ENCODE measurements around the gene SLC38A11.

SLC38A11 gene

DNA sequence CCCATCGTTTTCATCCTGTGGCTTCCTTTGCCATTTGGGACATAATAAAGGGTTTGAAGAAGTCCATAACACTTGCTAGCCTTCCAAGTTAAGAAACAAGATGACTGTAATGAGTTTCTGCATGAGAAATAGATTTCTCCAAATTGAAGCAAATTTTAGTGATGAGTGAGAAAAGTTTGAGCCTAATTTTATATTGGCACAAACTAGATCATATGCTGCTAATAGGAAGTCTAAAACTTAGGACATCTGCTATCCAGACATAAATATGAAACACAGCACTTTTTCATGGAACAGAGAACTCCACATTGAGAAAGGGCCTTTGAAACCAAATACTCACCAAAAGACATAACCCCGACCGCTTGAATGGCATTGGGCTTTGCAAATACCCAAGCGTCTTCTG is 39.8 kb downstream of the SLC38A11 start:
- H3K23ac ChIP-seq (ENCODE audit: low read depth, low read length, poor library complexity) = no peak overlapping the region
- H3K14ac ChIP-seq (ENCODE audit: low read length) = no peak overlapping the region
- no peak overlapping the region for H3K4me2 ChIP-seq (ENCODE audit: insufficient read depth, low read length, poor library complexity, severe bottlenecking)
- DNase-seq (ENCODE audit: low spot score) = no peak
- WGBS, 2 donors (ENCODE audit: extremely low coverage in 2 of 2, insufficient read length in 2 of 2, insufficient replicate concordance in 1 of 2) = no CpG with 5 or more reads among the region's 4 CpGs
- H2AK5ac ChIP-seq (ENCODE audit: low read depth, low read length) = no peak overlapping the region
- H2BK120ac ChIP-seq (ENCODE audit: low read depth, low read length) = no peak overlapping the region
- H3K4me1 ChIP-seq (ENCODE audit: control insufficient read depth in 2 of 2, insufficient read depth in 1 of 2, low read depth in 1 of 2, low read length in 2 of 2) = peaks cover 0 to 5% of the 10 kb centered on the region in 2 donors
- no peak overlapping the region for H4K91ac ChIP-seq (ENCODE audit: low read depth, low read length, poor library complexity)
- no peak overlapping the region for H2BK15ac ChIP-seq (ENCODE audit: low read length)
- no peak overlapping the region for H2BK12ac ChIP-seq (ENCODE audit: low read length)
- no peak overlapping the region for H3K27ac ChIP-seq (replicated peaks; ENCODE audit: low read length)
- H3K4me3 ChIP-seq (ENCODE audit: low read length in 2 of 2) = no peak overlapping the region
- H3K4ac ChIP-seq (ENCODE audit: low read length) = no peak overlapping the region
- no peak overlapping the region for H2BK5ac ChIP-seq (ENCODE audit: low read length)
- no peaks in the 10 kb centered on the region for H3K79me1 ChIP-seq (ENCODE audit: low read depth, low read length)
- no peak overlapping the region for H3K18ac ChIP-seq (ENCODE audit: low read length)
- no peaks in the 10 kb centered on the region for H3K27me3 ChIP-seq (ENCODE audit: control insufficient read depth in 3 of 3, insufficient read depth in 3 of 3, low read depth in 1 of 3, low read length in 3 of 3)
- H3K9me3 ChIP-seq (replicated peaks in 1 of 2; ENCODE audit: control insufficient read depth in 2 of 2, insufficient read depth in 1 of 2, low read depth in 1 of 2, low read length in 2 of 2) = no peaks in the 10 kb centered on the region
- H3K9ac ChIP-seq (ENCODE audit: low read depth, low read length, poor library complexity) = no peak overlapping the region
- no peak overlapping the region for H2AFZ ChIP-seq (ENCODE audit: low read length)
- no peak overlapping the region for H4K8ac ChIP-seq (ENCODE audit: low read depth, low read length)
- H3K36me3 ChIP-seq (replicated peaks in 1 of 2; ENCODE audit: control insufficient read depth in 2 of 2, insufficient read depth in 2 of 2, low read length in 2 of 2) = no peaks in the 10 kb centered on the region

GRCh38 chr2:164913640-164914350 is 41.5 kb downstream of the SLC38A11 start:
- H3K36me3 ChIP-seq (replicated peaks in 1 of 2; ENCODE audit: control insufficient read depth in 2 of 2, insufficient read depth in 2 of 2, low read length in 2 of 2) = no peaks in the 10 kb centered on the region
- no peak overlapping the region for H3K27ac ChIP-seq (replicated peaks; ENCODE audit: low read length)

DNA sequence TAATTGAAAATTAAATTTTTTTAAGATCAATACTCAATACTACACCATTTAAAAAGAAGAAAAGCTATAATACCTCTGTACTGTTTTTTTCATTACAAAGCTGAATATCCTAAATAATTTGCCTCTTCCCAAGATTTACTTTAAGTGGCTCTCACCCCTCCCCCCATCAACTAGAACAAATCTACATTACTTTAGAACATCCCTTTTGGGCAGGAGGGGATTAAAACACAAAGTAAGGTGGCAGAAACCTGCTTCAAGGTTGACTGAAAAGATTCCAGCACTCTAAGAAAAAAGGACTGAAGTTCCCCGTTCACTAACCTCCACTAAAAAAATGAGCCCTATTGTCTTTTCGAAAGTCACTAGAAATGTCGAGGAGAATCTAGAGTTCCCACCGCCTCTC is 42.3 kb downstream of the SLC38A11 start:
- Histone ChIP-seq H3K9ac (ENCODE audit: low read depth, low read length, poor library complexity) (no peak overlapping the region), H3K36me3 (replicated peaks in 1 of 2; ENCODE audit: control insufficient read depth in 2 of 2, insufficient read depth in 2 of 2, low read length in 2 of 2) (no peaks in the 10 kb centered on the region), H2AFZ (ENCODE audit: low read length) (peak overlapping the region; percentile 15), H3K9me3 (replicated peaks in 1 of 2; ENCODE audit: control insufficient read depth in 2 of 2, insufficient read depth in 1 of 2, low read depth in 1 of 2, low read length in 2 of 2) (no peaks in the 10 kb centered on the region), H2BK15ac (ENCODE audit: low read length) (no peak overlapping the region), H2BK5ac (ENCODE audit: low read length) (no peak overlapping the region), H3K79me1 (ENCODE audit: low read depth, low read length) (no peaks in the 10 kb centered on the region), H3K4me3 (ENCODE audit: low read length in 2 of 2) (no peak overlapping the region), H3K23ac (ENCODE audit: low read depth, low read length, poor library complexity) (no peak overlapping the region), H3K4me2 (ENCODE audit: insufficient read depth, low read length, poor library complexity, severe bottlenecking) (no peak overlapping the region), H4K8ac (ENCODE audit: low read depth, low read length) (no peak overlapping the region), H3K27ac (replicated peaks; ENCODE audit: low read length) (no peak overlapping the region), H2BK12ac (ENCODE audit: low read length) (no peak overlapping the region), H3K4ac (ENCODE audit: low read length) (no peak overlapping the region), H3K14ac (ENCODE audit: low read length) (no peak overlapping the region), H3K18ac (ENCODE audit: low read length) (no peak overlapping the region), H2BK120ac (ENCODE audit: low read depth, low read length) (no peak overlapping the region), H3K27me3 (ENCODE audit: control insufficient read depth in 3 of 3, insufficient read depth in 3 of 3, low read depth in 1 of 3, low read length in 3 of 3) (no peaks in the 10 kb centered on the region), H4K91ac (ENCODE audit: low read depth, low read length, poor library complexity) (no peak overlapping the region), H2AK5ac (ENCODE audit: low read depth, low read length) (no peak overlapping the region), H3K4me1 (ENCODE audit: control insufficient read depth in 2 of 2, insufficient read depth in 1 of 2, low read depth in 1 of 2, low read length in 2 of 2) (peaks cover 0 to 5% of the 10 kb centered on the region in 2 donors)
- no CpG with 5 or more reads among the region's 4 CpGs for WGBS, 2 donors (ENCODE audit: extremely low coverage in 2 of 2, insufficient read length in 2 of 2, insufficient replicate concordance in 1 of 2)
- DNase-seq (ENCODE audit: low spot score) = no peak

More at GRCh38 chr2:164913640-164914350, 41.5 kb downstream of the SLC38A11 start:
- Histone ChIP-seq H3K4ac (ENCODE audit: low read length) (no peak overlapping the region), H3K9ac (ENCODE audit: low read depth, low read length, poor library complexity) (no peak overlapping the region), H2BK120ac (ENCODE audit: low read depth, low read length) (no peak overlapping the region), H3K4me1 (ENCODE audit: control insufficient read depth in 2 of 2, insufficient read depth in 1 of 2, low read depth in 1 of 2, low read length in 2 of 2) (peaks cover 0 to 5% of the 10 kb centered on the region in 2 donors), H2BK15ac (ENCODE audit: low read length) (no peak overlapping the region), H3K4me2 (ENCODE audit: insufficient read depth, low read length, poor library complexity, severe bottlenecking) (no peak overlapping the region), H3K9me3 (replicated peaks in 1 of 2; ENCODE audit: control insufficient read depth in 2 of 2, insufficient read depth in 1 of 2, low read depth in 1 of 2, low read length in 2 of 2) (no peaks in the 10 kb centered on the region), H2BK12ac (ENCODE audit: low read length) (no peak overlapping the region), H2AFZ (ENCODE audit: low read length) (peak overlapping the region; percentile 47), H3K79me1 (ENCODE audit: low read depth, low read length) (no peaks in the 10 kb centered on the region), H2AK5ac (ENCODE audit: low read depth, low read length) (no peak overlapping the region), H3K18ac (ENCODE audit: low read length) (no peak overlapping the region), H4K8ac (ENCODE audit: low read depth, low read length) (no peak overlapping the region), H3K27me3 (ENCODE audit: control insufficient read depth in 3 of 3, insufficient read depth in 3 of 3, low read depth in 1 of 3, low read length in 3 of 3) (no peaks in the 10 kb centered on the region), H3K4me3 (ENCODE audit: low read length in 2 of 2) (no peak overlapping the region), H4K91ac (ENCODE audit: low read depth, low read length, poor library complexity) (no peak overlapping the region), H3K14ac (ENCODE audit: low read length) (no peak overlapping the region), H3K23ac (ENCODE audit: low read depth, low read length, poor library complexity) (no peak overlapping the region), H2BK5ac (ENCODE audit: low read length) (no peak overlapping the region)
- no peak for DNase-seq (ENCODE audit: low spot score)

DNA sequence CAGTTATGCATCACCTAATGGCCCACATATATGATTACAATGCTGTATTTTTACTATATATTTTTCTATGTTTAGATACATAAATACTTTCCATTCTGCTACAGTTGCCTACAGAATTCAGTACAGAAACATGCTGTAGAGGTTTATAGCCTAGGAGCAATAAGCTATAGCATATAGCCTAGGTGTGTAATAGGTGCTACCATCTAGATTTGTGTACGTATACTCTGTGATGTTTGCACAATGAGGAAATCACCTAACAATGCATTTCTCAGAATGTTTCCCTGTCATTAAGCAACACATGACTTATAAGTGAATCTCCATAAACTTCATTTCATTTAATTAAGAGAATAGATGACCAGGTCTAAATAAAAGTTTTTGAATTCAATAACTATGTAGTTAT is 43.5 kb downstream of the SLC38A11 start:
- H3K14ac ChIP-seq (ENCODE audit: low read length) = no peak overlapping the region
- H3K27me3 ChIP-seq (ENCODE audit: control insufficient read depth in 3 of 3, insufficient read depth in 3 of 3, low read depth in 1 of 3, low read length in 3 of 3) = no peaks in the 10 kb centered on the region
- H3K4me1 ChIP-seq (ENCODE audit: control insufficient read depth in 2 of 2, insufficient read depth in 1 of 2, low read depth in 1 of 2, low read length in 2 of 2) = peaks cover 0 to 5% of the 10 kb centered on the region in 2 donors
- no peak overlapping the region for H2BK120ac ChIP-seq (ENCODE audit: low read depth, low read length)
- H3K36me3 ChIP-seq (replicated peaks in 1 of 2; ENCODE audit: control insufficient read depth in 2 of 2, insufficient read depth in 2 of 2, low read length in 2 of 2) = no peaks in the 10 kb centered on the region
- no peak overlapping the region for H4K8ac ChIP-seq (ENCODE audit: low read depth, low read length)
- H2AFZ ChIP-seq (ENCODE audit: low read length) = no peak overlapping the region
- H3K18ac ChIP-seq (ENCODE audit: low read length) = no peak overlapping the region
- no peaks in the 10 kb centered on the region for H3K79me1 ChIP-seq (ENCODE audit: low read depth, low read length)
- H3K9ac ChIP-seq (ENCODE audit: low read depth, low read length, poor library complexity) = no peak overlapping the region
- H4K91ac ChIP-seq (ENCODE audit: low read depth, low read length, poor library complexity) = no peak overlapping the region
- H3K4me2 ChIP-seq (ENCODE audit: insufficient read depth, low read length, poor library complexity, severe bottlenecking) = no peak overlapping the region
- WGBS, 2 donors (ENCODE audit: extremely low coverage in 2 of 2, insufficient read length in 2 of 2, insufficient replicate concordance in 1 of 2) = no CpG with 5 or more reads among the region's 1 CpG
- no peak overlapping the region for H3K4me3 ChIP-seq (ENCODE audit: low read length in 2 of 2)
- no peak for DNase-seq (ENCODE audit: low spot score)
- H2BK12ac ChIP-seq (ENCODE audit: low read length) = no peak overlapping the region
- no peak overlapping the region for H3K4ac ChIP-seq (ENCODE audit: low read length)
- no peak overlapping the region for H3K27ac ChIP-seq (replicated peaks; ENCODE audit: low read length)
- H3K23ac ChIP-seq (ENCODE audit: low read depth, low read length, poor library complexity) = no peak overlapping the region
- H2BK5ac ChIP-seq (ENCODE audit: low read length) = no peak overlapping the region
- H3K9me3 ChIP-seq (replicated peaks in 1 of 2; ENCODE audit: control insufficient read depth in 2 of 2, insufficient read depth in 1 of 2, low read depth in 1 of 2, low read length in 2 of 2) = no peaks in the 10 kb centered on the region
- H2BK15ac ChIP-seq (ENCODE audit: low read length) = no peak overlapping the region
- no peak overlapping the region for H2AK5ac ChIP-seq (ENCODE audit: low read depth, low read length)

All from neuronal stem cell (in vitro differentiated cells).